BE2C (cell line): ENCODE data around the gene LARP1.

Experiments
- DNase-seq: peaks from one replicate; pipeline ENCODE4 v3.0.0-alpha.2; 2020
- H3K27me3 ChIP-seq: fragments of 250-450 bp; sonication (Bioruptor Pico); 2 replicates; pipeline ENCODE4 v1.5.1; 2020; ENCODE audit warnings: mild to moderate bottlenecking
- H3K36me3 ChIP-seq: fragments of 250-450 bp; sonication (Bioruptor Pico); 2 replicates; pipeline ENCODE4 v1.5.1; 2020; ENCODE audit warnings: mild to moderate bottlenecking
- H3K4me1 ChIP-seq: fragments of 250-450 bp; sonication (Bioruptor Pico); 2 replicates; pipeline ENCODE4 v1.5.1; 2020
- H3K4me3 ChIP-seq: 2 replicates; pipeline ENCODE4 v1.5.1; 2011; ENCODE audit warnings: low read depth, low read length
- H3K9me3 ChIP-seq: fragments of 250-450 bp; sonication (Bioruptor Pico); 2 replicates; pipeline ENCODE4 v1.5.1; 2020
- CTCF ChIP-seq: IDR thresholded peaks from 2 replicates; pipeline ENCODE4 v1.5.1; 2012; ENCODE audit warnings: mild to moderate bottlenecking, low read depth, low read length

Gene LARP1

DNA sequence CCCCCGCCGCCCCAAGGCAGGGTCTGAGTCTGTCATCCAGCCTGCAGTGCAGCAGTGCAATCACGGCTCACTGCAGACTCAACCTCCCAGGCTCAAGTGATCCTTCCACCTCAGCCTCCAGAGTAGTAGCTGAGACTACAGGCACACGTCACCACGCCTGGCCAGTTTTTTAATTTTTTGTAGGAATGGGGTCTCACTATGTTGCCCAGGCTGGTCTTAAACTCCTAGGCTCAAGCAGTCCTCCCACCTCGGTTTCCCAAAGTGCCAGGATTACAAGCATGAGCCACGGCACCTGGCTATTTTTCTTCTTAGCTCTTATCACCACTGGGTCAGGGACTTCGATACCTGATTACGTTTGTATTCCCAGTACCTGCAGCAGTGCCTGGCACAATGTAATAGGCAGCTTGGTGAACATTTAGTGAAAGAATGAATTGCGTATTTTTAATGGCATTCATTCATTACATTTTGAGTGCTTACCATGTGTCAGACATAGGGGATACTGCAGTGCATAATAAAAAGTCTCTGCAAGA is 10.3 kb downstream of the LARP1 start:
- H3K36me3 ChIP-seq: peaks cover 9% of the 10 kb centered on the region; the same call in 1 of the 2 replicates
- no peak overlapping the region for H3K4me3 ChIP-seq
- no peaks in the 10 kb centered on the region for H3K27me3 ChIP-seq
- H3K4me1 ChIP-seq: peaks cover 41% of the 10 kb centered on the region
- DNase-seq: no peak
- H3K9me3 ChIP-seq: no peaks in the 10 kb centered on the region
- no peak for TF ChIP-seq CTCF

- no peaks in the 10 kb centered on the region for H3K9me3 ChIP-seq
- no peak for DNase-seq
- peaks cover 9% of the 10 kb centered on the region; the same call in 1 of the 2 replicates for H3K36me3 ChIP-seq
- peaks cover 47% of the 10 kb centered on the region for H3K4me1 ChIP-seq
- no peak overlapping the region for H3K4me3 ChIP-seq
- H3K27me3 ChIP-seq: no peaks in the 10 kb centered on the region
- TF ChIP-seq CTCF: no peak
These were observed 11.5 kb downstream of the LARP1 start for GRCh38 chr5:154766558-154767281.

GRCh38 chr5:154767576-154767975 is 12.4 kb downstream of the LARP1 start:
- Histone ChIP-seq H3K4me3 (no peak overlapping the region), H3K4me1 (peaks cover 50% of the 10 kb centered on the region), H3K27me3 (no peaks in the 10 kb centered on the region), H3K36me3 (peaks cover 11% of the 10 kb centered on the region), H3K9me3 (no peaks in the 10 kb centered on the region)
- TF ChIP-seq CTCF: no peak
- no peak for DNase-seq

GRCh38 chr5:154768207-154768606 is 13.0 kb downstream of the LARP1 start:
- peaks cover 47% of the 10 kb centered on the region for H3K4me1 ChIP-seq
- H3K9me3 ChIP-seq: no peaks in the 10 kb centered on the region
- peaks cover 14% of the 10 kb centered on the region for H3K36me3 ChIP-seq
- no peak for DNase-seq
- H3K27me3 ChIP-seq: no peaks in the 10 kb centered on the region
- no peak for TF ChIP-seq CTCF
- no peak overlapping the region for H3K4me3 ChIP-seq

GRCh38 chr5:154770111-154770510 is 14.9 kb downstream of the LARP1 start:
- DNase-seq: no peak
- H3K4me3 ChIP-seq: peak overlapping the region; percentile 12; the same call in 1 of the 2 replicates
- H3K36me3 ChIP-seq: peaks cover 14% of the 10 kb centered on the region
- peaks cover 47% of the 10 kb centered on the region for H3K4me1 ChIP-seq
- no peaks in the 10 kb centered on the region for H3K9me3 ChIP-seq
- no peaks in the 10 kb centered on the region for H3K27me3 ChIP-seq
- TF ChIP-seq CTCF: no peak

DNA sequence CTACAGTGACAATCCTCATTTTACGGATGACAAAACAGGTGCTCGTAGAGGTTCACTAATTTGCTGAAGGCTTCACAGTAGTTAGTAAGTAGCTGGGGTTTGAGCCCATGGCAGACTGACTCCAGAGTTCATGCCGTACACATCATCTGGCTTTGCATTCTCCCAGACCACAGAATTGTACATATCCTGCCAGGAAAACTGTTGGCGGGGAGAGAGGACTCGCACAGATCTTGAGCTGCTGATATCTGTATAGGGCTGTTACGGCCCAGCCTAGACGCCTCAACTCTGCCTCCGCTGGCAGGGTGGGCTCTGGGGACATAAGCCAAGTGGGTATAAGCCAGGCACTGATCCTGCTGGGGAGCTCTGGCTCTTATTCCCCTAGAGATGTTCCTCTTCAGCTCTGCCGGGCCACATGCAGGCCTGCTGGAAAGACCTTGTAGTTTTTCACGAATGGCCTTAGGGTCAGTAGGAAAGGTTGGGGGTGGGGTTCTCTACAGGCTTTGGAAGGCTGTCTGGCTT is 16.3 kb downstream of the LARP1 start:
- Histone ChIP-seq H3K9me3 (no peaks in the 10 kb centered on the region), H3K4me1 (peaks cover 36% of the 10 kb centered on the region), H3K4me3 (no peak overlapping the region), H3K36me3 (peaks cover 10% of the 10 kb centered on the region), H3K27me3 (no peaks in the 10 kb centered on the region)
- TF ChIP-seq CTCF: peak; percentile 43
- DNase-seq: peak; percentile 91
